HG03066 (cell line): ENCODE data around the gene TEX30.

Experiments used
- ATAC-seq: cut with Tn5 transposase; IDR thresholded peaks from one replicate; pipeline ENCODE4 v1.9.1; 2021; ENCODE audit warnings: low read depth; ENCODE audit not compliant: unreplicated experiment

TEX30 gene

GRCh38 chr13:102773441-102774213, at the start of gene TEX30:
Gene TEX30 (minus strand): TSS chr13:102773786. CDS start chr13:102770026, 3,760 bp downstream.
- ATAC-seq = peak; percentile 87

- ATAC-seq = no peak
Measured at GRCh38 chr13:102817907-102818306, 44.3 kb upstream of the TEX30 start.

GRCh38 chr13:102817241-102817640, 43.7 kb upstream of the TEX30 start:
- ATAC-seq = no peak

GRCh38 chr13:102816708-102817107, 43.1 kb upstream of the TEX30 start:
- no peak for ATAC-seq

GRCh38 chr13:102815788-102816187, 42.2 kb upstream of the TEX30 start:
- no peak for ATAC-seq

- ATAC-seq = no peak
Measured at GRCh38 chr13:102814793-102815192, 41.2 kb upstream of the TEX30 start.

- ATAC-seq = no peak
Measured at GRCh38 chr13:102814025-102814607, 40.5 kb upstream of the TEX30 start.

GRCh38 chr13:102812611-102813287, 39.2 kb upstream of the TEX30 start:
- ATAC-seq = no peak

GRCh38 chr13:102807699-102808098, 34.1 kb upstream of the TEX30 start:
- ATAC-seq = no peak

- ATAC-seq = no peak
Measured at GRCh38 chr13:102805680-102806079, 32.1 kb upstream of the TEX30 start.

- peak; percentile 67 for ATAC-seq
Measured at GRCh38 chr13:102800145-102801041, 26.8 kb upstream of the TEX30 start.

GRCh38 chr13:102799426-102800144, 26.0 kb upstream of the TEX30 start:
- ATAC-seq = peak; percentile 7

GRCh38 chr13:102798581-102799425, 25.2 kb upstream of the TEX30 start, which contains the start of the genes BIVM and POGLUT2:
Gene BIVM (plus strand): TSS chr13:102799119. CDS start chr13:102807268, 8,149 bp downstream.
Gene POGLUT2 (minus strand): TSS chr13:102798976. CDS start chr13:102798670, 306 bp downstream.
- peak; percentile 84 for ATAC-seq

- ATAC-seq = no peak
Measured at GRCh38 chr13:102793611-102794355, 20.2 kb upstream of the TEX30 start.

GRCh38 chr13:102792396-102792795, 18.8 kb upstream of the TEX30 start:
- no peak for ATAC-seq

GRCh38 chr13:102788683-102789082, 15.1 kb upstream of the TEX30 start:
- no peak for ATAC-seq

GRCh38 chr13:102784483-102784882, 10.9 kb upstream of the TEX30 start:
- ATAC-seq = no peak

- no peak for ATAC-seq
Measured at GRCh38 chr13:102781591-102781990, 8.0 kb upstream of the TEX30 start.
